ENCODE measurements around the gene ROBO2. TPM values are rescaled to one million over a fixed set of nuclear protein-coding genes. Genes with fewer than 3 reads are reported as not detected.

Gene ROBO2
- total RNA-seq, 1 donor from 2014 or later: 11.0 TPM

GRCh38 chr3:77328690-77329089 is 288.8 kb downstream of the ROBO2 start:
- no peak overlapping the region for H3K4me3 ChIP-seq
- no peaks in the 10 kb centered on the region for H3K27me3 ChIP-seq
- DNase-seq (ENCODE audit: extremely low spot score in 2 of 2): no peak
- no peaks in the 10 kb centered on the region for H3K4me1 ChIP-seq
- no peaks in the 10 kb centered on the region for H3K36me3 ChIP-seq
- TF ChIP-seq POLR2A (IDR thresholded peaks at IDR 0.05) (no peak), CTCF (IDR thresholded peaks at IDR 0.05) (no peak), POLR2AphosphoS5 (IDR thresholded peaks at IDR 0.05; ENCODE audit: insufficient read depth in 1 of 2, low read depth in 1 of 2) (no peak)
- H3K27ac ChIP-seq: no peak overlapping the region
- intact Hi-C loops (cut with DNase I): no loop called here
- H3K9me3 ChIP-seq: no peaks in the 10 kb centered on the region

- no peak overlapping the region for H3K27ac ChIP-seq
- TF ChIP-seq POLR2A (IDR thresholded peaks at IDR 0.05) (no peak), POLR2AphosphoS5 (IDR thresholded peaks at IDR 0.05; ENCODE audit: insufficient read depth in 1 of 2, low read depth in 1 of 2) (no peak), CTCF (IDR thresholded peaks at IDR 0.05) (no peak)
These were observed 289.2 kb downstream of the ROBO2 start for GRCh38 chr3:77329116-77329515.

DNA sequence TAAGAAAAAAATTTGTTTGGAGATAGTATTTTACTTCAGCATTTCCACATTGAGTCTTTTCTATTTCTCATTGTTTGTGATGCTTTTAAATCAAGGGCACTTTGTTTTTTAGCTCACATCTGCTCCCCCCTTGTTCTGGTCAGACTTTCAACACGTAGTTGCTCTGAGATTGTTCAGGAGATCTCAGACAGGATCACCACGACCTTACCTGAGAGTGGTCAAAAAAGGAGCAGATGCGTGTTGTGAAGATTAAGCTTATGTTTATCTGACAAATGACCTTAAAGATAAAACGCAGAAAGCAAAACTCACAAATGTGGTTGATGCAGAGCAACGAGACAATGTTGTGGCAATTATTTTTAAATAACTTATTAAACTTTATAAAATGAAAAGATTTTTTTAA is 298.3 kb downstream of the ROBO2 start:
- no peak for TF ChIP-seq POLR2AphosphoS5 (IDR thresholded peaks at IDR 0.05; ENCODE audit: insufficient read depth in 1 of 2, low read depth in 1 of 2)
- no peak for TF ChIP-seq POLR2A (IDR thresholded peaks at IDR 0.05)
- no peak for TF ChIP-seq CTCF (IDR thresholded peaks at IDR 0.05)
- intact Hi-C loops (cut with DNase I): no loop called here
- H3K9me3 ChIP-seq: no peaks in the 10 kb centered on the region
- H3K27me3 ChIP-seq: no peaks in the 10 kb centered on the region
- no peaks in the 10 kb centered on the region for H3K36me3 ChIP-seq
- H3K27ac ChIP-seq: no peak overlapping the region
- DNase-seq (ENCODE audit: extremely low spot score in 2 of 2): no peak
- no peaks in the 10 kb centered on the region for H3K4me1 ChIP-seq
- no peak overlapping the region for H3K4me3 ChIP-seq

More at GRCh38 chr3:77329116-77329515, 289.2 kb downstream of the ROBO2 start:
- no peaks in the 10 kb centered on the region for H3K4me1 ChIP-seq
- no peak overlapping the region for H3K4me3 ChIP-seq
- no peaks in the 10 kb centered on the region for H3K9me3 ChIP-seq
- H3K36me3 ChIP-seq: no peaks in the 10 kb centered on the region
- no peaks in the 10 kb centered on the region for H3K27me3 ChIP-seq
- DNase-seq (ENCODE audit: extremely low spot score in 2 of 2): no peak
- intact Hi-C loops (cut with DNase I): no loop called here

DNA sequence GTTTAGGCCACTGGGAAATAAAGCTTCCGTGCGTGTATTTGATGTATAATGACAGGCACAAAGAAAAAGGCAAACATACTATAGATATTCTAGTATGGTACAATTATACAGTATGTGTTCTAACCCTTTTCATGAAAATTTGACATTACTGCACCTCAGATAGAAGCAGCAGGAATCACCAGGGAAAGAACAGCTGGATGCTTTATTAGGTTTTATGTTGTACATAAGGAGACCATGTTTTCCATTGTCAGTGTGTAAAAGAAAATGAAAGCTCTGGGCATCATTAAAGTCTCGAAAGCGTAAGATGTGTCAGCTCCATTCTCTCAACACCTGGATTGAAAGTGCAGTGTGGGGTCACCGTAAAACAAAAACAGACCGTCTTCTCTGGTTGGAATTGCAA is 302.1 kb downstream of the ROBO2 start:
- Histone ChIP-seq H3K4me1 (no peaks in the 10 kb centered on the region), H3K4me3 (no peak overlapping the region), H3K36me3 (no peaks in the 10 kb centered on the region), H3K27ac (no peak overlapping the region), H3K9me3 (no peaks in the 10 kb centered on the region), H3K27me3 (no peaks in the 10 kb centered on the region)
- intact Hi-C loops (cut with DNase I): no loop called here
- DNase-seq (ENCODE audit: extremely low spot score in 2 of 2): no peak
- TF ChIP-seq POLR2AphosphoS5 (IDR thresholded peaks at IDR 0.05; ENCODE audit: insufficient read depth in 1 of 2, low read depth in 1 of 2) (no peak), CTCF (IDR thresholded peaks at IDR 0.05) (no peak), POLR2A (IDR thresholded peaks at IDR 0.05) (no peak)

- intact Hi-C loops (cut with DNase I): no loop called here
- Histone ChIP-seq H3K27me3 (no peaks in the 10 kb centered on the region), H3K4me1 (no peaks in the 10 kb centered on the region), H3K36me3 (no peaks in the 10 kb centered on the region), H3K27ac (no peak overlapping the region), H3K9me3 (no peaks in the 10 kb centered on the region), H3K4me3 (no peak overlapping the region)
- TF ChIP-seq POLR2AphosphoS5 (IDR thresholded peaks at IDR 0.05; ENCODE audit: insufficient read depth in 1 of 2, low read depth in 1 of 2) (no peak), CTCF (IDR thresholded peaks at IDR 0.05) (no peak), POLR2A (IDR thresholded peaks at IDR 0.05) (no peak)
- no peak for DNase-seq (ENCODE audit: extremely low spot score in 2 of 2)
These were observed 302.8 kb downstream of the ROBO2 start for GRCh38 chr3:77342688-77343087.

All from vagina (tissue), 2 donors.